Endodermal cell (in vitro differentiated cells): ENCODE data around the gene CETP. TPM values are rescaled to one million over a fixed set of nuclear protein-coding genes. Genes with fewer than 3 reads are reported as not detected.
"Not testable (repeated sequence)": the region's sequence is repeated elsewhere in the genome, so short reads cannot be mapped to it uniquely, and the experiment has no call there.

ENCODE experiments used
- DNase-seq: peaks from one replicate; pipeline ENCODE4 v3.0.0-alpha.2; 2017
- H3K27ac ChIP-seq: 2 replicates; pipeline ENCODE4 v1.5.1; 2013; ENCODE audit warnings: mild to moderate bottlenecking, low read depth, low read length, moderate library complexity
- H3K27me3 ChIP-seq: 2 replicates; pipeline ENCODE4 v1.6.1; 2013; ENCODE audit warnings: mild to moderate bottlenecking, low read length, moderate library complexity; ENCODE audit not compliant: insufficient read depth, control insufficient read depth, poor library complexity, severe bottlenecking
- H3K36me3 ChIP-seq: 2 replicates; pipeline ENCODE4 v1.7.0; 2013; ENCODE audit warnings: mild to moderate bottlenecking, low read length, moderate library complexity; ENCODE audit not compliant: control insufficient read depth, insufficient read depth
- H3K4me1 ChIP-seq: one replicate; pipeline ENCODE4 v1.7.0; 2013; ENCODE audit warnings: low read length; ENCODE audit not compliant: control insufficient read depth, insufficient read depth
- H3K4me3 ChIP-seq: 2 replicates; pipeline ENCODE4 v1.5.1; 2013; ENCODE audit warnings: mild to moderate bottlenecking, low read length, moderate library complexity
- H3K9ac ChIP-seq: 2 replicates; pipeline ENCODE4 v1.6.1; 2013; ENCODE audit warnings: mild to moderate bottlenecking, low read length, moderate library complexity; ENCODE audit not compliant: poor library complexity, severe bottlenecking; ENCODE audit errors: extremely low read depth
- H3K9me3 ChIP-seq: 2 replicates; pipeline ENCODE4 v1.6.1; 2013; ENCODE audit warnings: mild to moderate bottlenecking, low read length, moderate library complexity; ENCODE audit not compliant: control insufficient read depth
- H3K27ac Mint-ChIP-seq: 2 replicates; pipeline ENCODE4 v1.8.0; 2020; ENCODE audit warnings: mixed read lengths
- H3K27me3 Mint-ChIP-seq: 2 replicates; pipeline ENCODE4 v1.8.0; 2021; ENCODE audit warnings: mild to moderate bottlenecking, mixed read lengths; ENCODE audit not compliant: insufficient read depth
- H3K36me3 Mint-ChIP-seq: 2 replicates; pipeline ENCODE4 v1.8.0; 2020; ENCODE audit warnings: low read depth, mixed read lengths
- H3K4me1 Mint-ChIP-seq: 2 replicates; pipeline ENCODE4 v1.8.0; 2020; ENCODE audit warnings: mixed read lengths
- H3K4me3 Mint-ChIP-seq: 2 replicates; pipeline ENCODE4 v1.8.0; 2020; ENCODE audit warnings: mild to moderate bottlenecking, moderate library complexity, mixed read lengths
- H3K9me3 Mint-ChIP-seq: 2 replicates; pipeline ENCODE4 v1.8.0; 2020; ENCODE audit warnings: mild to moderate bottlenecking, mixed read lengths
- CTCF ChIP-seq: fragments of 200-600 bp; sonication (generic); conservative IDR thresholded peaks from 2 replicates; pipeline ENCODE4 v1.5.0; 2021; ENCODE audit warnings: antibody characterized with exemption, mild to moderate bottlenecking
- WGBS, 2 experiments: methylation state at CpG; one replicate each; pipeline versions ENCODE4 v1.1.5 to v1.1.7; 2013; ENCODE audit warnings: missing lambda C conversion rate in 2 of 2, mixed read lengths in 1 of 2; ENCODE audit not compliant: insufficient coverage in 1 of 2, insufficient read length in 1 of 2; 5-methylcytosine and 5-hydroxymethylcytosine counted together
- total RNA-seq, 2 donors: library from RNA; stranded (reverse); fragmentation: NEBNext Ultra II Directional in 1 of 2; extraction: Animal tissue kit (Norgen Biotek cat#: 25700) in 1 of 2; gene quantifications; 2 replicates in 1 of 2; 3 replicates in 1 of 2; pipeline ENCODE4 v1.2.1, GENCODE V29; 2021

Gene CETP
- total RNA-seq, 2 donors from 2014 or later = not detected

DNA sequence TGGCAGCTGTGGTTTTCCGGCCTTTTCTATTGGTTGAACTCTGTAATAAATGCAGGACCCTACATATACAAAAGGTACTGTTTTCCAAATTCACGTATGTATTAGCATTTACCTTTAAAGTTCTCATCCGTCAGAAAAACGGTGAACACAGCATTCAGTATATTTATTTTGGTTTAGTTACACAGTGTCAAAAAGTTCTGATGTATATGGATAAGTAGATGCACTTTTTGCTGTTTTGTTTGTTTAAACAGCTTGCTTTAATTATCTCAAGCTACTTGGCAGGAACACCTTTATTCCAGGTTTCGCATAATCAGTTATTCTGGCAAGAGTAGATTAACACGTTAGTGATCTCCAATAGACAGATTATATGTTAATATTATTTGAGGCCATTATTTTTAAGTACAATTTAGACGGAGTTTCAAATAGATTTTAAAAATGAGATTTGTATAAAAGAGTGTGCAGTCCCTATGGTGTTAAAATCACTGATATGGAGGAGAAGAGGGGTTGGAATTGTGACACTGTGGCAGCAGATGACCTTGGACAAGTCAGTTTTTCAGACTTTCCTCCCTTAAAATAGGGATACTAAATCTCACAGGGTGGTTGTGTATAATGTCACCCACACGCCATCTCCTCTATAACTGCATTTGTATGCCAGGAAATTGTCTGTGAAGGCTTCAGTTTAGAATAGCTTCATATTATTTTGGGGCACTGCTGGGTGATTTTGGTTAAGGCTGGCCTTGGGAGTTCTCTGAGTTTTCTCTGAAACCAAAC, 27.7 kb upstream of the CETP start:
- Histone ChIP-seq H3K36me3 (peaks cover 54% of the 10 kb centered on the region), H3K27ac (no peak overlapping the region), H3K4me1 (no peaks in the 10 kb centered on the region), H3K27me3 (no peaks in the 10 kb centered on the region), H3K9ac (peak overlapping the region; percentile 94), H3K9me3 (no peaks in the 10 kb centered on the region), H3K4me3 (peak overlapping the region; percentile 91)
- Mint-ChIP-seq H3K9me3 (no peaks in the 10 kb centered on the region), H3K27me3 (no peaks in the 10 kb centered on the region), H3K4me3 (peak overlapping the region; percentile 95), H3K27ac (peak overlapping the region; percentile 58), H3K4me1 (peaks cover 25% of the 10 kb centered on the region), H3K36me3 (peaks cover 38% of the 10 kb centered on the region)
- no peak for TF ChIP-seq CTCF
- no peak for DNase-seq
- WGBS, 2 experiments = 74 to 83% methylated on average over 6 to 8 of the region's 8 CpGs

GRCh38 chr16:56934599-56935145, 27.1 kb upstream of the CETP start:
- H3K27me3 Mint-ChIP-seq, DNase-seq, H3K27ac ChIP-seq, H3K27me3 ChIP-seq, H3K9me3 Mint-ChIP-seq, H3K4me1 ChIP-seq, H3K9me3 ChIP-seq: not testable (repeated sequence)
- H3K4me3 Mint-ChIP-seq = peak overlapping the region; percentile 95
- peaks cover 25% of the 10 kb centered on the region for H3K4me1 Mint-ChIP-seq
- peaks cover 45% of the 10 kb centered on the region for H3K36me3 Mint-ChIP-seq
- Histone ChIP-seq H3K9ac (peak overlapping the region; percentile 94), H3K36me3 (peaks cover 60% of the 10 kb centered on the region), H3K4me3 (peak overlapping the region; percentile 91)
- H3K27ac Mint-ChIP-seq = peak overlapping the region; percentile 58
- WGBS, 2 experiments = 86 to 95% methylated on average over 5 to 7 of the region's 8 CpGs

- Histone ChIP-seq H3K27ac (no peak overlapping the region), H3K4me1 (no peaks in the 10 kb centered on the region), H3K9ac (no peak overlapping the region), H3K36me3 (peaks cover 65% of the 10 kb centered on the region), H3K9me3 (no peaks in the 10 kb centered on the region), H3K27me3 (no peaks in the 10 kb centered on the region), H3K4me3 (peak overlapping the region; percentile 91)
- no peaks in the 10 kb centered on the region for H3K9me3 Mint-ChIP-seq
- no peak for TF ChIP-seq CTCF
- peaks cover 50% of the 10 kb centered on the region for H3K36me3 Mint-ChIP-seq
- H3K4me3 Mint-ChIP-seq = peak overlapping the region; percentile 95
- H3K27ac Mint-ChIP-seq = no peak overlapping the region
- peaks cover 25% of the 10 kb centered on the region for H3K4me1 Mint-ChIP-seq
- H3K27me3 Mint-ChIP-seq = no peaks in the 10 kb centered on the region
- 84 to 95% methylated on average over 4 to 5 of the region's 5 CpGs for WGBS, 2 experiments
- DNase-seq = no peak
Observed at GRCh38 chr16:56935201-56935600, 26.5 kb upstream of the CETP start.
